Upper lobe of left lung (tissue), 6 donors: ENCODE results near the gene KRT78. TPM values are rescaled to one million over a fixed set of nuclear protein-coding genes. Genes with fewer than 3 reads are reported as not detected.
A peak's percentile ranks its signal among the peaks of the same experiment; 100 is the strongest.
"Not testable (repeated sequence)": the region's sequence is repeated elsewhere in the genome, so short reads cannot be mapped to it uniquely, and the experiment has no call there.

ENCODE experiments used
- ATAC-seq, 2 donors: fragments of 200-7000 bp; cut with Tn5 transposase; one replicate each; pipeline ENCODE4 v1.9.1; 2022; ENCODE audit warnings: mild to moderate bottlenecking in 2 of 2, moderate library complexity in 2 of 2; ENCODE audit not compliant: low FRiP score in 2 of 2
- DNase-seq, 2 donors: peaks; one replicate each; pipeline ENCODE4 v3.0.0-alpha.2; 2019 to 2020
- H3K27ac ChIP-seq, 4 donors: fragments of 200-600 bp; sonication (generic); one replicate each; pipeline ENCODE4 v1.5.1; 2016 to 2019
- H3K27me3 ChIP-seq, 4 donors: fragments of 200-600 bp; sonication (generic); one replicate each; pipeline ENCODE4 v1.5.1; 2017 to 2019
- H3K36me3 ChIP-seq, 4 donors: fragments of 200-600 bp; sonication (generic); one replicate each; pipeline ENCODE4 v1.5.1; 2016 to 2019
- H3K4me1 ChIP-seq, 4 donors: fragments of 200-600 bp; sonication (generic); one replicate each; pipeline ENCODE4 v1.5.1; 2018 to 2019
- H3K4me3 ChIP-seq, 4 donors: fragments of 200-600 bp; sonication (generic); one replicate each; pipeline ENCODE4 v1.5.1; 2017 to 2019; ENCODE audit warnings: mild to moderate bottlenecking in 2 of 4, moderate library complexity in 1 of 4
- H3K9me3 ChIP-seq, 4 donors: fragments of 200-600 bp; sonication (generic); one replicate each; pipeline ENCODE4 v1.5.1; 2018 to 2019
- CTCF ChIP-seq, 6 experiments: fragments of 450-650 bp in 4 of 6; fragments of 200-600 bp in 2 of 6; sonication (generic) in 2 of 6; IDR thresholded peaks; one replicate each; pipeline ENCODE4 v1.5.1; 2016 to 2019; ENCODE audit warnings: antibody characterized with exemption in 6 of 6
- EP300 ChIP-seq, 4 donors: sonication (generic); formaldehyde crosslinking; IDR thresholded peaks; one replicate each; pipeline ENCODE4 v1.5.1; 2017; ENCODE audit warnings: antibody characterized with exemption in 4 of 4, control low read depth in 2 of 4
- POLR2A ChIP-seq, 4 donors: fragments of 450-650 bp; IDR thresholded peaks; one replicate each; pipeline ENCODE4 v1.5.1; 2016 to 2017; ENCODE audit warnings: antibody characterized with exemption in 4 of 4, mild to moderate bottlenecking in 2 of 4
- POLR2AphosphoS5 ChIP-seq, 2 donors: sonication (generic); formaldehyde crosslinking; IDR thresholded peaks; one replicate each; pipeline ENCODE4 v1.5.1; 2017; ENCODE audit warnings: antibody characterized with exemption in 2 of 2
- WGBS, 2 donors: methylation state at CpG; one replicate each; pipeline ENCODE4 v1.1.5; 2017 to 2018; 5-methylcytosine and 5-hydroxymethylcytosine counted together
- total RNA-seq, 6 donors: library from RNA; depleted of rRNA in 4 of 6; stranded (reverse); fragments of >200 nt in 4 of 6; gene quantifications; one replicate each; pipeline versions ENCODE4 v1.1.0 to v1.2.1, GENCODE V29; 2016 to 2021
- donor health status: DM: no; HTN: no; CAD: no; lungs with moderate emphysema.
- donor health status: DM: no; HTN: yes; CAD: no; lungs with severe emphysema.

Gene KRT78
- total RNA-seq, 6 donors from 2014 or later = 0.13 to 0.30 TPM; not detected in 4

- H3K27ac ChIP-seq = no peak overlapping the region
- DNase-seq (no peak), ATAC-seq (no peak)
- H3K27me3 ChIP-seq = no peaks in the 10 kb centered on the region
- WGBS, 2 donors = 82 to 89% methylated on average over 7 of the region's 7 CpGs
- no peaks in the 10 kb centered on the region for H3K9me3 ChIP-seq
- TF ChIP-seq EP300 (IDR thresholded peaks at IDR 0.05) (no peak), CTCF (IDR thresholded peaks at IDR 0.05) (no peak), POLR2A (IDR thresholded peaks at IDR 0.05) (no peak), POLR2AphosphoS5 (IDR thresholded peaks at IDR 0.05) (no peak)
- H3K4me1 ChIP-seq = peaks cover 0 to 12% (median 5%) of the 10 kb centered on the region in 4 donors
- peaks cover 0 to under 1% (median 0%) of the 10 kb centered on the region in 4 donors for H3K36me3 ChIP-seq
- no peak overlapping the region for H3K4me3 ChIP-seq
These were observed 43.5 kb upstream of the KRT78 start for GRCh38 chr12:52892207-52892852.

GRCh38 chr12:52891044-52891443 is 42.2 kb upstream of the KRT78 start:
- Histone ChIP-seq H3K27ac (no peak overlapping the region), H3K27me3 (no peaks in the 10 kb centered on the region), H3K4me3 (no peak overlapping the region), H3K9me3 (no peaks in the 10 kb centered on the region), H3K4me1 (peaks cover 0 to 11% (median 3%) of the 10 kb centered on the region in 4 donors), H3K36me3 (no peaks in the 10 kb centered on the region)
- TF ChIP-seq CTCF (IDR thresholded peaks at IDR 0.05) = no peak
- no peak for TF ChIP-seq EP300 (IDR thresholded peaks at IDR 0.05)
- TF ChIP-seq POLR2AphosphoS5 (IDR thresholded peaks at IDR 0.05) = no peak
- TF ChIP-seq POLR2A (IDR thresholded peaks at IDR 0.05) = no peak
- 54 to 72% methylated on average over 2 of the region's 2 CpGs for WGBS, 2 donors
- DNase-seq = no peak
- no peak for ATAC-seq

- no peak for DNase-seq
- Histone ChIP-seq H3K27me3 (no peaks in the 10 kb centered on the region), H3K9me3 (no peaks in the 10 kb centered on the region), H3K4me1 (peaks cover 0 to 5% (median 0%) of the 10 kb centered on the region in 4 donors), H3K27ac (no peak overlapping the region), H3K4me3 (no peak overlapping the region), H3K36me3 (no peaks in the 10 kb centered on the region)
- no peak for TF ChIP-seq EP300 (IDR thresholded peaks at IDR 0.05)
- no peak for TF ChIP-seq CTCF (IDR thresholded peaks at IDR 0.05)
- no peak for TF ChIP-seq POLR2AphosphoS5 (IDR thresholded peaks at IDR 0.05)
- no peak for TF ChIP-seq POLR2A (IDR thresholded peaks at IDR 0.05)
- ATAC-seq = no peak
- WGBS, 2 donors = 93 to 95% methylated on average over 3 of the region's 3 CpGs
These were observed 41.6 kb upstream of the KRT78 start for GRCh38 chr12:52890417-52890816.

GRCh38 chr12:52884526-52885293 is 35.9 kb upstream of the KRT78 start:
- H3K4me1 ChIP-seq = peaks cover 3 to 13% (median 4%) of the 10 kb centered on the region in 4 donors
- WGBS, 2 donors = 26 to 27% methylated on average over 12 to 13 of the region's 13 CpGs
- H3K4me3 ChIP-seq = no peak overlapping the region
- no peaks in the 10 kb centered on the region for H3K9me3 ChIP-seq
- no peak for TF ChIP-seq POLR2AphosphoS5 (IDR thresholded peaks at IDR 0.05)
- peak; percentile 84 to 92 (median 88) for TF ChIP-seq CTCF (IDR thresholded peaks at IDR 0.05)
- no peak for TF ChIP-seq EP300 (IDR thresholded peaks at IDR 0.05)
- no peaks in the 10 kb centered on the region for H3K36me3 ChIP-seq
- DNase-seq (peak; percentile 73 to 85), ATAC-seq (peak; percentile 88 to 89)
- no peaks in the 10 kb centered on the region for H3K27me3 ChIP-seq
- H3K27ac ChIP-seq = no peak overlapping the region

- peaks cover 8 to 21% (median 11%) of the 10 kb centered on the region in 4 donors for H3K4me1 ChIP-seq
- ATAC-seq, H3K36me3 ChIP-seq, H3K27me3 ChIP-seq, H3K9me3 ChIP-seq, H3K27ac ChIP-seq, H3K4me3 ChIP-seq, DNase-seq: not testable (repeated sequence)
- WGBS, 2 donors = 54 to 60% methylated on average over 5 to 8 of the region's 8 CpGs
These were observed 31.7 kb upstream of the KRT78 start for GRCh38 chr12:52880499-52880898.
